Stomach (tissue), 9 donors: ENCODE data around the gene PLXNA2. TPM values are rescaled to one million over a fixed set of nuclear protein-coding genes. Genes with fewer than 3 reads are reported as not detected.

Experiments
- DNase-seq, 2 donors: peaks; one replicate each; pipeline versions ENCODE4 v3.0.0 to v3.0.0-alpha.2; 2013 to 2019
- H3K27ac ChIP-seq, 5 donors: fragments of 200-600 bp in 4 of 5; sonication (generic) in 4 of 5; one replicate each; pipeline ENCODE4 v1.5.1; 2013 to 2019; ENCODE audit warnings: mild to moderate bottlenecking in 1 of 5, moderate library complexity in 1 of 5
- H3K27me3 ChIP-seq, 3 donors: fragments of 200-600 bp; sonication (generic); one replicate each; pipeline ENCODE4 v1.5.1; 2017 to 2019; ENCODE audit warnings: mixed run types in 1 of 3
- H3K36me3 ChIP-seq, 4 donors: fragments of 200-600 bp; sonication (generic); 1 replicate in 3 of 4; 2 replicates in 1 of 4; pipeline ENCODE4 v1.5.1; 2016 to 2019
- H3K4me1 ChIP-seq, 4 donors: fragments of 200-600 bp; sonication (generic); one replicate each; pipeline ENCODE4 v1.5.1; 2016 to 2019
- H3K4me3 ChIP-seq, 4 donors: fragments of 200-600 bp; sonication (generic) in 3 of 4; one replicate each; pipeline ENCODE4 v1.5.1; 2016 to 2019; ENCODE audit warnings: mild to moderate bottlenecking in 1 of 4
- H3K9me3 ChIP-seq, 4 donors: fragments of 200-600 bp; sonication (generic); one replicate each; pipeline ENCODE4 v1.5.1; 2016 to 2019
- CTCF ChIP-seq, 7 experiments: fragments of 450-650 bp in 4 of 7; fragments of 200-600 bp in 3 of 7; sonication (generic) in 3 of 7; IDR thresholded peaks; one replicate each; pipeline ENCODE4 v1.5.1; 2016 to 2019; ENCODE audit warnings: antibody characterized with exemption in 7 of 7, control low read depth in 2 of 7, mild to moderate bottlenecking in 1 of 7
- EP300 ChIP-seq: sonication (generic); formaldehyde crosslinking; IDR thresholded peaks from one replicate; pipeline ENCODE4 v1.6.1; 2017; ENCODE audit warnings: antibody characterized with exemption
- POLR2A ChIP-seq, 4 donors: fragments of 450-650 bp; IDR thresholded peaks; one replicate each; pipeline ENCODE4 v1.6.1; 2016; ENCODE audit warnings: antibody characterized with exemption in 4 of 4, control low read depth in 2 of 4, mild to moderate bottlenecking in 1 of 4, moderate library complexity in 1 of 4
- POLR2AphosphoS5 ChIP-seq, 3 donors: sonication (generic); formaldehyde crosslinking; IDR thresholded peaks; one replicate each; pipeline ENCODE4 v1.6.1; 2016; ENCODE audit warnings: antibody characterized with exemption in 3 of 3
- WGBS, 5 donors: extraction: QIAGEN DNeasy Blood & Tissue Kit in 3 of 5; methylation state at CpG; one replicate each; pipeline versions ENCODE4 v1.1.5 to v1.1.7; 2013 to 2018; 5-methylcytosine and 5-hydroxymethylcytosine counted together
- intact Hi-C: fragments of 100-400 bp; cut with DNase I; formaldehyde crosslinking; loops from one replicate; pipeline ENCODE4 v1.15.1; 2023; ENCODE audit warnings: low total_unique reads
- polyA plus RNA-seq, 3 donors: library from polyadenylated mRNA; stranded (reverse); fragments of 200-250 nt; gene quantifications; one replicate each; pipeline ENCODE4 v1.2.3, GENCODE V29; 2013
- total RNA-seq, 5 donors: library from RNA; depleted of rRNA; stranded (reverse); fragments of >200 nt; gene quantifications; one replicate each; pipeline versions ENCODE4 v1.1.0 to v1.2.3, GENCODE V29; 2014 to 2016
- donor health status: healthy with polysubstance abuse.
- donor health status: Bipolar disorder and iron deficiency.
- donor health status: healthy.

Gene PLXNA2
- total and polyA plus RNA-seq, 8 donors = 2.7 to 185 (median 28.7) TPM

GRCh38 chr1:208207388-208208131, 36.6 kb downstream of the PLXNA2 start:
- Histone ChIP-seq H3K9me3 (no peaks in the 10 kb centered on the region), H3K27me3 (no peaks in the 10 kb centered on the region), H3K4me1 (peaks cover 41 to 80% (median 65%) of the 10 kb centered on the region in 4 donors), H3K4me3 (no peak overlapping the region), H3K27ac (peak overlapping the region; percentile 76 to 89 (median 83)), H3K36me3 (peaks cover 0 to 46% (median 23%) of the 10 kb centered on the region in 4 donors)
- peak; percentile 89 to 90 for DNase-seq
- TF ChIP-seq POLR2AphosphoS5 (IDR thresholded peaks at IDR 0.05) = peak; percentile 47 to 75 (median 58)
- TF ChIP-seq POLR2A (IDR thresholded peaks at IDR 0.05) = no peak
- TF ChIP-seq EP300 = peak; percentile 50
- intact Hi-C loops = no loop called here
- WGBS, 5 donors = 18 to 51% (median 32%) methylated on average over 10 of the region's 10 CpGs

GRCh38 chr1:208206092-208206698, 38.0 kb downstream of the PLXNA2 start:
- H3K4me3 ChIP-seq = no peak overlapping the region
- peak overlapping the region; percentile 11 to 89 (median 83) for H3K27ac ChIP-seq
- peaks cover 52 to 85% (median 79%) of the 10 kb centered on the region in 4 donors for H3K4me1 ChIP-seq
- 62 to 76% (median 67%) methylated on average over 5 of the region's 5 CpGs for WGBS, 5 donors
- intact Hi-C loops = no loop called here
- TF ChIP-seq POLR2A (IDR thresholded peaks at IDR 0.05) (no peak), CTCF (IDR thresholded peaks at IDR 0.05) (no peak)
- no peaks in the 10 kb centered on the region for H3K27me3 ChIP-seq
- DNase-seq = no peak
- no peaks in the 10 kb centered on the region for H3K9me3 ChIP-seq
- H3K36me3 ChIP-seq = peaks cover 0 to 36% (median 17%) of the 10 kb centered on the region in 4 donors

- 73 to 87% (median 84%) methylated on average over 5 of the region's 5 CpGs for WGBS, 5 donors
- Histone ChIP-seq H3K4me3 (no peak overlapping the region), H3K36me3 (peaks cover 0 to 31% (median 12%) of the 10 kb centered on the region in 4 donors), H3K27me3 (no peaks in the 10 kb centered on the region), H3K4me1 (peaks cover 58 to 93% (median 85%) of the 10 kb centered on the region in 4 donors), H3K9me3 (no peaks in the 10 kb centered on the region), H3K27ac (peak overlapping the region in 4 of 5 donors; percentile 80 to 89 (median 85))
- TF ChIP-seq EP300 (no peak), CTCF (IDR thresholded peaks at IDR 0.05) (no peak), POLR2A (IDR thresholded peaks at IDR 0.05) (no peak), POLR2AphosphoS5 (IDR thresholded peaks at IDR 0.05) (no peak)
- intact Hi-C loops = no loop called here
- no peak for DNase-seq
Measured at GRCh38 chr1:208205216-208206013, 38.8 kb downstream of the PLXNA2 start.

- DNase-seq = no peak
- Histone ChIP-seq H3K9me3 (no peaks in the 10 kb centered on the region), H3K36me3 (peaks cover 0 to 26% (median 8%) of the 10 kb centered on the region in 4 donors), H3K27ac (peak overlapping the region; percentile 43 to 89 (median 83)), H3K27me3 (no peaks in the 10 kb centered on the region), H3K4me3 (no peak overlapping the region), H3K4me1 (peaks cover 58 to 93% (median 86%) of the 10 kb centered on the region in 4 donors)
- 49 to 82% (median 69%) methylated on average over 2 of the region's 2 CpGs for WGBS, 5 donors
- intact Hi-C loops = no loop called here
- no peak for TF ChIP-seq CTCF (IDR thresholded peaks at IDR 0.05)
- no peak for TF ChIP-seq POLR2A (IDR thresholded peaks at IDR 0.05)
- no peak for TF ChIP-seq POLR2AphosphoS5 (IDR thresholded peaks at IDR 0.05)
- no peak for TF ChIP-seq EP300
Measured at GRCh38 chr1:208204779-208205178, 39.4 kb downstream of the PLXNA2 start.
